SK-N-SH (cell line): ENCODE data around the gene RPS16. TPM values are rescaled to one million over a fixed set of nuclear protein-coding genes. Genes with fewer than 3 reads are reported as not detected.

Experiments
- CTCF ChIA-PET: fragments of 300-600, 350-600 bp; formaldehyde crosslinking; extraction: SDS; loops from one replicate; lab custom pipeline; 2021; lab: Yijun Ruan, JAX
- POLR2A ChIA-PET: fragments of 350-600 bp; sonication (Branson Sonifier 250); formaldehyde crosslinking; extraction: SDS; loops from one replicate; lab custom pipeline; 2020; ENCODE audit warnings: antibody characterized with exemption, inconsistent platforms; lab: Yijun Ruan, JAX
- DNase-seq: peaks from one replicate; pipeline ENCODE4 v3.0.0; 2012
- H2AFZ ChIP-seq: fragments of 200-600 bp; sonication (generic); 2 replicates; pipeline ENCODE4 v1.8.1; 2016; ENCODE audit warnings: antibody characterized with exemption, mild to moderate bottlenecking, low read depth
- H3F3A ChIP-seq: fragments of 200-600 bp; sonication (generic); replicated peaks from 2 replicates; pipeline ENCODE3; 2016; ENCODE audit warnings: antibody characterized with exemption, mild to moderate bottlenecking; ENCODE audit not compliant: insufficient read depth
- H3K27ac ChIP-seq, 2 experiments: fragments of 200-500 bp in 1 of 2; fragments of 200-600 bp in 1 of 2; sonication (Bioruptor generic) in 1 of 2; sonication (generic), shearing (Covaris generic) in 1 of 2; 2 replicates each; pipeline versions ENCODE4 v1.5.1 to v1.6.1; 2014 to 2016; ENCODE audit warnings: low read depth in 2 of 2, inconsistent platforms in 1 of 2, low read length in 1 of 2, mild to moderate bottlenecking in 1 of 2, mixed read lengths in 1 of 2
- H3K27me3 ChIP-seq: fragments of 200-600 bp; sonication (generic), shearing (Covaris generic); 2 replicates; pipeline ENCODE4 v1.6.1; 2016; ENCODE audit warnings: mixed run types; ENCODE audit not compliant: insufficient read depth
- H3K36me3 ChIP-seq, 2 experiments: fragments of 200-500 bp in 1 of 2; fragments of 200-600 bp in 1 of 2; sonication (Bioruptor generic) in 1 of 2; sonication (generic) in 1 of 2; replicated peaks in 1 of 2; 2 replicates each; pipeline versions ENCODE3 to v1.5.1; 2014 to 2016; ENCODE audit warnings: low read length in 1 of 2, mild to moderate bottlenecking in 1 of 2; ENCODE audit not compliant: insufficient read depth in 2 of 2, control insufficient read depth in 1 of 2
- H3K4me1 ChIP-seq, 2 experiments: fragments of 200-500 bp in 1 of 2; fragments of 200-600 bp in 1 of 2; sonication (Bioruptor generic) in 1 of 2; sonication (generic), shearing (Covaris generic) in 1 of 2; 2 replicates each; pipeline versions ENCODE4 v1.5.1 to v1.6.1; 2014 to 2016; ENCODE audit warnings: low read depth in 1 of 2, low read length in 1 of 2, mixed run types in 1 of 2; ENCODE audit not compliant: insufficient read depth in 2 of 2, control insufficient read depth in 1 of 2
- H3K4me2 ChIP-seq: fragments of 200-600 bp; sonication (generic), shearing (Covaris generic); 2 replicates; pipeline ENCODE4 v1.6.1; 2017; ENCODE audit warnings: mixed run types
- H3K4me3 ChIP-seq, 2 experiments: fragments of 200-500 bp in 1 of 2; fragments of 200-600 bp in 1 of 2; sonication (Bioruptor generic) in 1 of 2; sonication (generic), shearing (Covaris generic) in 1 of 2; 2 replicates each; pipeline versions ENCODE4 v1.5.1 to v1.8.1; 2014 to 2016; ENCODE audit warnings: low read depth in 2 of 2, inconsistent platforms in 1 of 2, low read length in 1 of 2, mild to moderate bottlenecking in 1 of 2, mixed read lengths in 1 of 2, moderate library complexity in 1 of 2
- H3K79me2 ChIP-seq: fragments of 200-600 bp; sonication (generic); 2 replicates; pipeline ENCODE4 v1.8.1; 2017; ENCODE audit warnings: mild to moderate bottlenecking; ENCODE audit not compliant: insufficient read depth
- H3K9ac ChIP-seq: fragments of 200-600 bp; sonication (generic); 2 replicates; pipeline ENCODE4 v1.6.1; 2017; ENCODE audit warnings: mixed run types
- H3K9me2 ChIP-seq: fragments of 200-600 bp; sonication (generic); 2 replicates; pipeline ENCODE4 v1.6.1; 2017; ENCODE audit warnings: mixed run types
- H3K9me3 ChIP-seq: fragments of 200-600 bp; sonication (generic); 2 replicates; pipeline ENCODE4 v1.6.1; 2017; ENCODE audit warnings: mixed run types, mild to moderate bottlenecking, moderate library complexity
- H4K20me1 ChIP-seq: fragments of 200-600 bp; sonication (generic); 2 replicates; pipeline ENCODE4 v1.6.1; 2017; ENCODE audit warnings: mild to moderate bottlenecking, mixed run types; ENCODE audit not compliant: insufficient read depth
- CTCF ChIP-seq: fragments of 200-600 bp; sonication (generic); IDR thresholded peaks from 2 replicates; pipeline ENCODE4 v1.6.1; 2017; ENCODE audit warnings: antibody characterized with exemption, mild to moderate bottlenecking, moderate library complexity
- GABPA ChIP-seq: IDR thresholded peaks from 2 replicates; pipeline ENCODE4 v1.4.0; 2012; ENCODE audit warnings: low read depth, mild to moderate bottlenecking
- MAX ChIP-seq: IDR thresholded peaks from 2 replicates; pipeline ENCODE4 v1.4.0; 2012; ENCODE audit warnings: low read depth
- MXI1 ChIP-seq: IDR thresholded peaks from 2 replicates; pipeline ENCODE4 v1.6.1; 2012; ENCODE audit warnings: mild to moderate bottlenecking, low read depth, low read length, improper control_type of control experiment
- POLR2AphosphoS5 ChIP-seq: IDR thresholded peaks from 2 replicates; pipeline ENCODE4 v1.6.1; 2012; ENCODE audit warnings: low read depth, low read length
- RAD21 ChIP-seq: IDR thresholded peaks from 2 replicates; pipeline ENCODE4 v1.6.1; 2012; ENCODE audit warnings: mild to moderate bottlenecking, low read length
- RCOR1 ChIP-seq: fragments of 150-350 bp; IDR thresholded peaks from 2 replicates; pipeline ENCODE4 v1.6.1; 2017; ENCODE audit warnings: antibody characterized with exemption, low read length
- REST ChIP-seq: IDR thresholded peaks from 2 replicates; pipeline ENCODE4 v1.6.1; 2012; ENCODE audit warnings: mild to moderate bottlenecking, low read depth, low read length, moderate library complexity
- SIN3A ChIP-seq: IDR thresholded peaks from 2 replicates; pipeline ENCODE4 v1.6.1; 2012; ENCODE audit warnings: low read depth, mild to moderate bottlenecking, low read length, moderate library complexity, borderline replicate concordance
- USF2 ChIP-seq: fragments of 150-350 bp; IDR thresholded peaks from 2 replicates; pipeline ENCODE4 v1.6.1; 2017; ENCODE audit warnings: antibody characterized with exemption, low read length, low read depth, borderline replicate concordance
- whole genome bisulfite sequencing: methylation state at CpG from one replicate; pipeline ENCODE4 v1.1.6; 2017; ENCODE audit warnings: low lambda C conversion rate; 5-methylcytosine and 5-hydroxymethylcytosine counted together
- polyA plus RNA-seq, 3 experiments: library from polyadenylated mRNA; depleted of rRNA; stranded (reverse); fragments of >200 nt; gene quantifications; 2 replicates each; pipeline ENCODE4 v1.2.3, GENCODE V29; 2012

RPS16 gene
- polyA plus RNA-seq, 1 of the 3 experiments (the other 2 are of a cell fraction): 7,541 TPM

GRCh38 chr19:39413911-39414608, 21.7 kb downstream of the RPS16 start:
- Histone ChIP-seq H2AFZ (no peak overlapping the region), H3K36me3 (peaks cover 6 to 11% of the 10 kb centered on the region in 2 experiments), H3K9ac (peak overlapping the region; percentile 97), H3K79me2 (peaks cover 53% of the 10 kb centered on the region), H3F3A (peaks cover 28% of the 10 kb centered on the region), H3K9me2 (no peaks in the 10 kb centered on the region), H3K9me3 (no peaks in the 10 kb centered on the region), H3K4me2 (peak overlapping the region; percentile 99), H3K4me3 (peak overlapping the region; percentile 92 to 96), H3K27me3 (no peaks in the 10 kb centered on the region), H3K27ac (peak overlapping the region; percentile 94 to 96), H3K4me1 (peaks cover 23 to 35% of the 10 kb centered on the region in 2 experiments; a peak in 3 of 4 replicates), H4K20me1 (peaks cover 10% of the 10 kb centered on the region; the same call in 1 of the 2 replicates)
- peak; percentile 81 for DNase-seq
- TF ChIP-seq CTCF: peak; percentile 50
- TF ChIP-seq REST: no peak
- TF ChIP-seq RCOR1: no peak
- TF ChIP-seq GABPA: no peak
- peak; percentile 56; the same call in 1 of the 2 replicates for TF ChIP-seq MAX
- TF ChIP-seq MXI1: peak; percentile 53
- ChIA-PET POLR2A (interaction anchor here (0.8 to 2.2 kb wide), 6 partner anchors 13 to 23 kb away, joined by 3 to 28 read pairs (median 4); partner anchors contain the start of genes MED29, PAF1 and RPS16), CTCF (interaction anchor here (0.8 to 5.1 kb wide), 12 partner anchors 12 to 126 kb away, joined by 3 to 53 read pairs (median 4); partner anchors contain the start of genes EID2, EID2B, MED29 and PAF1)
- WGBS: 40% methylated on average over 18 of the region's 18 CpGs

GRCh38 chr19:39413272-39413910, 22.4 kb downstream of the RPS16 start:
- peak; percentile 88 for DNase-seq
- Histone ChIP-seq H3K4me3 (peak overlapping the region; percentile 92 to 96), H4K20me1 (peaks cover 16% of the 10 kb centered on the region), H3K4me1 (peaks cover 24 to 38% of the 10 kb centered on the region in 2 experiments; a peak in 3 of 4 replicates), H3K36me3 (peaks cover under 1 to 5% of the 10 kb centered on the region in 2 experiments), H3K27me3 (no peaks in the 10 kb centered on the region), H3K27ac (peak overlapping the region; percentile 94 to 96), H3K9me2 (no peaks in the 10 kb centered on the region), H3K4me2 (peak overlapping the region; percentile 99), H2AFZ (peak overlapping the region; percentile 74), H3F3A (peaks cover 33% of the 10 kb centered on the region), H3K79me2 (peaks cover 60% of the 10 kb centered on the region), H3K9me3 (no peaks in the 10 kb centered on the region), H3K9ac (peak overlapping the region; percentile 97)
- POLR2A ChIA-PET: interaction anchor here (0.8 to 2.2 kb wide), 6 partner anchors 13 to 22 kb away, joined by 3 to 28 read pairs (median 4); partner anchors contain the start of genes MED29, PAF1 and RPS16
- TF ChIP-seq USF2: no peak
- TF ChIP-seq MXI1: no peak
- peak; percentile 75; the same call in 1 of the 2 replicates for TF ChIP-seq SIN3A
- 0 out of 2 replicates have a peak, but pooled peaks have one; percentile 31 for TF ChIP-seq POLR2AphosphoS5
- no peak for TF ChIP-seq RAD21
- CTCF ChIA-PET: interaction anchor here (1.1 to 5.1 kb wide), 10 partner anchors 11 to 127 kb away, joined by 3 to 53 read pairs (median 5); partner anchors contain the start of genes EID2, EID2B, MED29 and PAF1
- 2% methylated on average over 27 of the region's 54 CpGs for WGBS
